Umbilical cord (tissue), 2 donors: ENCODE measurements around the gene ALKBH5. TPM values are rescaled to one million over a fixed set of nuclear protein-coding genes. Genes with fewer than 3 reads are reported as not detected.

Source experiments
- DNase-seq: peaks from one replicate; pipeline ENCODE4 v3.0.0-alpha.2; 2015; ENCODE audit warnings: low spot score
- total RNA-seq: library from RNA; depleted of rRNA; stranded (reverse); fragments of >200 nt; gene quantifications from one replicate; pipeline ENCODE4 v1.2.3, GENCODE V29; 2014; ENCODE audit warnings: low replicate concordance; ENCODE audit not compliant: insufficient read depth

Gene ALKBH5
- total RNA-seq, 1 donor from 2014 or later: 86.2 TPM

GRCh38 chr17:18158022-18158600 is 25.5 kb upstream of the ALKBH5 start:
- peak; percentile 88 for DNase-seq

- no peak for DNase-seq
Measured at GRCh38 chr17:18159551-18160120, 24.0 kb upstream of the ALKBH5 start.

DNA sequence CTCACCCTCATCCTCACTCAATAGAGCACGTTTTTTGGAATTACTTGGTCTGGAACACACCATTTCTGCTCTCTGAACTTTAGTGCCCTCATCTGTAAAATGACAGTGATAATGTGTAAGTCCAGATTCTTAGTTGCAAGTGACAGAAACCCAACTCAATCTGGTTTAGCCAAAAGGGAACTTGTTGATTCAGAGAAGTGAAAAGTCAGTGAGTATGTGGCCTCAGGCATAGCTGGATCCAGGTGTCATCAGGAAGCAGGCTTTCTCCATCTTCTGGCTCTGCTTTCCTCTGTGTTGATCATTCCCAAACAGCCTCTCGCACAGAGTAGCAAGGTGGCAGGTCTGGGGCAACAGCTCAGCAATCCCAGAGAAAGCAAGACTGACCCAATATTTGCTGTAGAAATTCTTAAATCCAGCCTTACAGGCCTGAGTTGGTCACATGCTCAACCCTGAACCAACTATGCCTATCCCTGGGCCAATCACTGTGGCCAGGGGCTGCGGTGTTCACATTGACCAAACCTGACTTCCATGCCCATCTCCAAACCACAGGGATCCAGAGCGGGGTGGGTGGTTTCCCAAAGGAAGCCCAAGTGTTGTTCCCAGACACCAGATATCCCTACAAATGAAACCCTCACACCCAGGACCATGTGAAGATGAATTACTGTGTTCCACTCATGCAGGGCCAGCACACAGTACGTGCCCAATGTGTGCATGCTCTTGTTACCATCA is 23.3 kb upstream of the ALKBH5 start:
- no peak for DNase-seq

GRCh38 chr17:18161207-18162145 is 22.2 kb upstream of the ALKBH5 start:
- DNase-seq: no peak

DNA sequence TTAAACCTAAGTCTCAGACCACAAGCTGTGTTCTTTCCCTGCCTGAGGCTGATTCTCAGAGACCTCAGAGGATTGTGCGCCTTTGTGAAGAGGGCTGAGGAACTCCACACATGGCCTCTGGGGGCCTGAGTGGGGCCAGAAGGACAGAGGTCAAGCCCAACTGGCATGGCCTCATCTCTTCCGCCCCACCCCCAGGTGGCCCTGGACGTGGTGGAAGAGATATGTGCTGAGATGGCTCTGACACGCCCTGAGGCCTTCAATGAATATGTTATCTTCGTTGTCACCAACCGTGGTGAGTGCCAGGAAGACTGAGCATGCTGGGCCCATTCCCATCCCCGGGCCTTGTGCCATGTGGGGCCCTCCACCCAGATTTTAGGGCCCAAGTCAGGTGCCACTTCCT is 20.1 kb upstream of the ALKBH5 start:
- DNase-seq: no peak

DNA sequence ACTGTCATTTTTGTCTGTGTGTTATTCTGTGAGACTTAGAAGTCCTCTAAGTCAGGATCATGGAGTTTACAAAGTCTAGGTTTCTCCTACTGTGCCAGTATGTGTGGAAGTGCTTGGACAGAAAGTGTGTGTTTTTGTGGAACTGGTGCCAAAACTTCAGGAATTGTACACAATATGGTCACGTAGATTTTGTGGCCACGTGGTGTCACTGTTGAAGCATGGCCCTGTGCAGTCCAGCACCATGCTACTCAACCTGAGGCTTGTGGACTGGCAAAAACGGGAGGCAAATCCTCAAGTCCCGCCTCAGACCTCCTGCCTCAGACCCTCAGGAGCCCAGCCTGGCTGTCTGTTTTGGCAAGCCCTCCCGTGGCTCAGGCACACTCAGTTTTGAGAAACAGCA is 16.7 kb upstream of the ALKBH5 start:
- no peak for DNase-seq

DNA sequence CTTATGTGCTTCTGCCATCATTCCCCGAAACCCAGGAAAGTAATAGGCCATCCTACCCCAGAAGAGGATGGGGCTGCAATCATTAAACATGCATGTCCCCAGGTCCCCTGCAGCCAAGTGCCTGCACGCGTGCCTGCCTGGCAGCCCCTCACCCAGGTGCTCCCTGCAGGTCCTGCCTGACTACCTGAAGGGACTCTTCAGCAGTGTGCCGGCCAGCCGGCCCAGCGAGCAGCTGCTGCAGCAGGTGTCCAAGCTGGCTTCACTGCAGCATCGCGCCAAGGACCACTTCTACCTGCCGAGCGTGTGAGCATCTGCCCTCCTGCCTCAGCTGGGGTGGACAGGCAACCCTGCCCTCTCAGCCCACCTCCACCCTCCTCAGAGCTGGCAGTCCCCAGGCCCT is 16.2 kb upstream of the ALKBH5 start:
- no peak for DNase-seq

DNA sequence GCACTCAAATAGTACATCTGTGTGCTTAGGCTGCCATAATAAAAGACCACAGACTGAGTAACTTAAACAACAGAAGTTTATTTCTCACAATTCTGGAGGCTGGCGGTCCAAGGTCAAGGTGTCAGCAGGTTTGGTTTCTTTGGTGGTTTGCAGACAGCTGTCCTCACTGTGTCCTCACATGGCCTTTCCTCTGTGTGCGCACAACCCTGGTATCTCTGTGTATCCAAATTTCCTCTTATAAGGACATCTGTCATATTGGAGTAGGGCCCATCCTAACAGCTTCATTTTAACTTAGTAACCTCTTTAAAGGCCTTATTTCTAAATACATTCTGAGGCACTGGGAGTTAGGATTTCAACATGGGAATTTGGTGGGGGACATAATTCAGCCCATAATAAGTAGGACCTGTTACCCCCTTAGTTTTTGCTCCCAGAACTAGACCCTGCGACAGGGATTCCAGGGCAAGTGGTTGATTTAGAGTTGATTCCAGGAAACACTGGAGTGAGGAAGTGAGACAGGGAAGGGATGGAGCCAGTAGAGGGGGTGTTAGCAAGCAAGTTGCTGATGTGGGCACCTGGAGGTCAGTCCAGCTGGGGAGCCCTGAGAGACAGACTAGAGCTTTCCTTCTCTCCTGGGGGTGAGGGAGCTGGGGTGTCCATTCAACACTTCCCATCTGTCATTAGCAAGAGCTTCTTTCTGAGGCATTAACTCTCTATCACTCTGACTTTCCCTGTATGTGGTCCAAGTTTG is 10.9 kb upstream of the ALKBH5 start:
- no peak for DNase-seq

- DNase-seq: no peak
Measured at GRCh38 chr17:18173740-18174139, 9.9 kb upstream of the ALKBH5 start.

GRCh38 chr17:18176176-18176575 is 7.5 kb upstream of the ALKBH5 start:
- DNase-seq: no peak

- DNase-seq: no peak
Measured at GRCh38 chr17:18177133-18177532, 6.5 kb upstream of the ALKBH5 start.

DNA sequence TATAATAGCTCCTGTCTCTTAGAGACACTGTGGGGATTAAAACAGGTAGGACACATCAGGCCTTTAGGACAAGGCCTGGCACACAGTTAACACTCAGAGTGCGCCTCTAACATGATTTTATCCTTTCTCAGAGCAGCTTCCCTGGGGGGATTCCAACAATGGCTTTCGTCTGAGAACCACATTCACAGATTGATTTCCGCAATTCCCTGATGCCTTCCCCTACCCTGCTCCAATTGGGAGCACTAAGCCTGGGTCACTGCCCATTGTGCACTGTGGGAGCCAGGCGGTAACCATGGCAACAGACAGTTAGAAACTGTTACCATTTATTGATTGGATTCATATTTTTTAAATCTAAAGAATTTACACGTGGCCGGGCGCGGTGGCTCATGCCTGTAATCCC is 5.9 kb upstream of the ALKBH5 start:
- no peak for DNase-seq

DNA sequence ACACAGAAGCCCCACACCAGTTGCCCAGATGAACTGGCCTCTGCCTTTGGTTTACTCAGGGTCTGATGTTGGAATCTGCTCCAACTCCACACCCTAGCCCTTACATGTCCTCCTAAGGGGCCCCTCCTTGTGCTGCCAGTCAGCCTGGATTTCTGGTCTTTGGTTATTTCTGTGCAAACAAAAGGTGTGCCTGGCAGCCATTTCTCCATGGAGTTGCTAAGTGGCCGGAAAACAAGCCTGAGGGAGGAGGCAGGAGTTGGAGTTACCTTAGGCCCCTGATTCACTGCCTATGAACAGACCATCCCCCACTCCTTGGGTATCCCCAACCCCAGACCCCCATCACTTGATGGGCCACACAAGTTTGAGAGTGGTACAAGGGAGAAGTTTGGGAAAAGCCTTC is 4.4 kb upstream of the ALKBH5 start:
- no peak for DNase-seq

DNA sequence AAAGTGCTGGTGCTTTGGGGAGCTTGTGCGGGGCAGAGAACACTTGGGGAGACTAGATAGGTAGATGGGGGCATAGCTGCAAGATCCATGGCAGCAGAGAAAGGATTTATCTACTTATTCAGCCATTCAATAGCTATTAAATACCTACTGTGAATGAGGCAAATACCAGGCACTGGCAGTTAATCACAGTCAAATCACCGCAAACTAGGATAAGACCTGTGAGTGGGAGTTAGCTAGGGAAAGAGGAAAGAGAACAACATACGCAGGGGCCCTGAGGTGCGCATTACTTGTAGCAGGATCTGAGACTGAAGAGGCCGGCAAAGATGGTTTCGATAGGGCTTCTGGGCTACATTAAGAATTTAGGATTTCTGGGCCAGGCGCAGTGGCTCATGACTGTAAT is 3.8 kb upstream of the ALKBH5 start:
- DNase-seq: no peak

DNA sequence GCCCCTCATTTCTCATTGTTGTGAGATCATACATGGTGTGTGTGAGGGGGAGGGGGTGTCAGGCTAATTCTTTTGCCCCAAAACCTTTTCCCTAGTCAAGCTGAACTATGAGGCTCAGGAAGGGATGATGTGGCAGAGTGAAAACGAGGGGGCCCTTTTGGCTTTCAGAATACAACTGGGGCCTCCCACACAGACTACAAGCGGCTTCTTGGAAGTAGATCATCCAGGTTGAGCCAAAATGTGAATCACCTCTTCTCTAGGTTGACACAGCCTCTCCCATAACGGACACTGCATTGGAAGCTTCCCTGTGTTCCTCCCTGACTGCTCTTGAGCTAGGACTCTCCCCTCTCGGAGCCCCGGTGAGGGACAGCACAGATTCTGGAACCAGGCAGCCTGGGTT is 2.3 kb upstream of the ALKBH5 start:
- peak; percentile 20 for DNase-seq

DNA sequence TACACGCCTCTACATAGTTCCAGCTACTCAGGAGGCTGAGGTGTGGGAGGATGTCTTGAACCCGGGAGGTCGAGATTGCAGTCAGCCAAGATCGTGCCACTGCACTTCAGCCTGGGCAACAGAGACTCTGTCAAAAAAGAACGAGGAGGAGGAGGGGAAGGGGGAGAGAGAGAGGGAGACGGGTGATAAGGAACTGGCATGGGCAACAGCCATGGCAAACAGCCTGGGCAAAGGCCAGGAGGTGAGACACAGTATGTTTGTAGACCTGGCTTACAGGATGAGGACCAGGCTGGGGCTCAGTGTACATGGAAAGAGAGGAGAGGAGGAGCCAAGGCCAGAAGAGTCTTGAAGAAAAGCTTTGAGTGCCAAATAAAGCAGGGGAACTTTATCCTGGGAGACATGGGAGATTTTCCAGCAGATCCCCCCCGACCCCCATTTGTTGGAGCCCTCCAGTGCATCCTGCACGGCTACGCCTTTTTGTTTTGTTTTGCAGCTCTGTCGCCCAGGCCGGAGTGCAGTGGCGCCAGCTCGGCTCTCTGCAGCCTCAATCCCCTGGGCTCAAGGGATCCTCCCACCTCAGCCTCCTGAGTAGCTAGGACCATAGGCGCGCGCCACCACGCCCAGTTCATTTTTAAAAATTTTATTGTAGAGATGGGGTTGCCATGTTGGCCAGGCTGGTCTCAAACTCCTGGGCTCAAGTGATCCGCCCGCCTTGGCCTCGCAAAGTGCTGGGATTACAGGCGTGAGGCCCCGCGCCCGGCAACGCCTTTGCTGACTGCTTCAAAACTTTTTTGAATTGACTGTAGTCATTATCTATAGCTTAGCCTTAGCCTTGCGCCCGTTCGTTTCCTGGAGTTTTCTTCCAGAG is 1.3 kb upstream of the ALKBH5 start:
- peak; percentile 58 for DNase-seq

- DNase-seq: peak; percentile 93
Measured at GRCh38 chr17:18182978-18183333, 672 bp upstream of the ALKBH5 start.

GRCh38 chr17:18184143-18185031 is 759 bp downstream of the ALKBH5 start:
- peak; percentile 54 for DNase-seq

- DNase-seq: peak; percentile 60
Measured at GRCh38 chr17:18185391-18185790, 1.8 kb downstream of the ALKBH5 start.
